GM21447 (cell line): ENCODE data around the gene OLFML2B.
"Not testable (repeated sequence)": the region's sequence is repeated elsewhere in the genome, so short reads cannot be mapped to it uniquely, and the experiment has no call there.

Experiments used
- ATAC-seq: cut with Tn5 transposase; IDR thresholded peaks from one replicate; pipeline ENCODE4 v1.9.1; 2021; ENCODE audit not compliant: unreplicated experiment

The OLFML2B gene

GRCh38 chr1:162023547-162024501 is at the start of gene OLFML2B:
TSS of gene OLFML2B (minus strand) at chr1:162023869. CDS start at chr1:162023430, 439 bp downstream.
- ATAC-seq = peak; percentile 52

- ATAC-seq = no peak
Observed at GRCh38 chr1:162072740-162073139, 49.1 kb upstream of the OLFML2B start.

- no peak for ATAC-seq
Observed at GRCh38 chr1:162070825-162071224, 47.2 kb upstream of the OLFML2B start.

GRCh38 chr1:162070094-162070748 is 46.6 kb upstream of the OLFML2B start:
- ATAC-seq = no peak

- peak; percentile 96 for ATAC-seq
Observed at GRCh38 chr1:162069334-162070093, 45.8 kb upstream of the OLFML2B start, which contains the start of gene NOS1AP. TSS of gene NOS1AP (plus strand) at chr1:162069691. CDS start at chr1:162070178, 487 bp downstream.

- no peak for ATAC-seq
Observed at GRCh38 chr1:162068301-162068700, 44.6 kb upstream of the OLFML2B start.

GRCh38 chr1:162067466-162067865 is 43.8 kb upstream of the OLFML2B start:
- ATAC-seq = no peak

- not testable (repeated sequence) for ATAC-seq
Observed at GRCh38 chr1:162066836-162067235, 43.2 kb upstream of the OLFML2B start.

GRCh38 chr1:162065016-162065415 is 41.3 kb upstream of the OLFML2B start:
- ATAC-seq = no peak

GRCh38 chr1:162062542-162063015 is 38.9 kb upstream of the OLFML2B start:
- ATAC-seq = no peak

GRCh38 chr1:162060314-162060713 is 36.6 kb upstream of the OLFML2B start:
- ATAC-seq = no peak

- ATAC-seq = no peak
Observed at GRCh38 chr1:162059721-162060120, 36.1 kb upstream of the OLFML2B start.

GRCh38 chr1:162056579-162056978 is 32.9 kb upstream of the OLFML2B start:
- ATAC-seq = no peak

GRCh38 chr1:162056043-162056442 is 32.4 kb upstream of the OLFML2B start:
- peak; percentile 55 for ATAC-seq

GRCh38 chr1:162055062-162055461 is 31.4 kb upstream of the OLFML2B start:
- no peak for ATAC-seq

GRCh38 chr1:162053949-162054348 is 30.3 kb upstream of the OLFML2B start:
- ATAC-seq = not testable (repeated sequence)

- ATAC-seq = no peak
Observed at GRCh38 chr1:162046921-162047320, 23.3 kb upstream of the OLFML2B start.

GRCh38 chr1:162042361-162042760 is 18.7 kb upstream of the OLFML2B start:
- no peak for ATAC-seq

- ATAC-seq = no peak
Observed at GRCh38 chr1:162040657-162041056, 17.0 kb upstream of the OLFML2B start.

GRCh38 chr1:162040001-162040400 is 16.3 kb upstream of the OLFML2B start:
- ATAC-seq = no peak

GRCh38 chr1:162038624-162039023 is 15.0 kb upstream of the OLFML2B start:
- ATAC-seq = no peak
